Measurements from ENCODE around the gene FAM120A. TPM values are rescaled to one million over a fixed set of nuclear protein-coding genes. Genes with fewer than 3 reads are reported as not detected.

FAM120A gene
- total and polyA plus RNA-seq, 2 of the 13 experiments (the other 11 are each of a cell fraction or from before 2014, with no cell fraction given): 41.3 to 44.4 TPM

- TF ChIP-seq ZBTB14 (CRISPR knock-in tag; IDR thresholded peaks at IDR 0.05) (0 out of 2 replicates have a peak, but pooled peaks have one; percentile 47), SMYD3 (CRISPR knock-in tag; IDR thresholded peaks at IDR 0.05) (no peak), ZNF230 (CRISPR knock-in tag; IDR thresholded peaks at IDR 0.05) (peak; percentile 74; the same call in 1 of the 2 replicates), FOXO1 (CRISPR knock-in tag; IDR thresholded peaks at IDR 0.05) (peak; percentile 10; the same call in 1 of the 2 replicates), ZNF703 (CRISPR knock-in tag; IDR thresholded peaks at IDR 0.05; ENCODE audit: borderline replicate concordance) (peak; percentile 70; the same call in 1 of the 2 replicates), MTF2 (CRISPR knock-in tag; IDR thresholded peaks at IDR 0.05; ENCODE audit: borderline replicate concordance) (no peak), KLF11 (CRISPR knock-in tag; IDR thresholded peaks at IDR 0.05) (no peak), KLF9 (CRISPR knock-in tag; IDR thresholded peaks at IDR 0.05; ENCODE audit: low read depth) (no peak), ZFP41 (CRISPR knock-in tag; IDR thresholded peaks at IDR 0.05; ENCODE audit: borderline replicate concordance) (no peak), SNAPC4 (CRISPR knock-in tag; IDR thresholded peaks at IDR 0.05) (no peak), NFYB (CRISPR knock-in tag; IDR thresholded peaks at IDR 0.05) (no peak), SP4 (CRISPR knock-in tag; IDR thresholded peaks at IDR 0.05) (no peak), KDM5A (IDR thresholded peaks at IDR 0.05; ENCODE audit: borderline replicate concordance, low read length) (no peak; the same call in 1 of the 2 replicates)
- TF ChIP-seq, protein P1, sequence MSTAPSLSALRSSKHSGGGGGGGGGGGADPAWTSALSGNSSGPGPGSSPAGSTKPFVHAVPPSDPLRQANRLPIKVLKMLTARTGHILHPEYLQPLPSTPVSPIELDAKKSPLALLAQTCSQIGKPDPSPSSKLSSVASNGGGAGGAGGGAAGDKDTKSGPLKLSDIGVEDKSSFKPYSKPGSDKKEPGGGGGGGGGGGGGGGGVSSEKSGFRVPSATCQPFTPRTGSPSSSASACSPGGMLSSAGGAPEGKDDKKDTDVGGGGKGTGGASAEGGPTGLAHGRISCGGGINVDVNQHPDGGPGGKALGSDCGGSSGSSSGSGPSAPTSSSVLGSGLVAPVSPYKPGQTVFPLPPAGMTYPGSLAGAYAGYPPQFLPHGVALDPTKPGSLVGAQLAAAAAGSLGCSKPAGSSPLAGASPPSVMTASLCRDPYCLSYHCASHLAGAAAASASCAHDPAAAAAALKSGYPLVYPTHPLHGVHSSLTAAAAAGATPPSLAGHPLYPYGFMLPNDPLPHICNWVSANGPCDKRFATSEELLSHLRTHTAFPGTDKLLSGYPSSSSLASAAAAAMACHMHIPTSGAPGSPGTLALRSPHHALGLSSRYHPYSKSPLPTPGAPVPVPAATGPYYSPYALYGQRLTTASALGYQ (CRISPR knock-in tag; IDR thresholded peaks at IDR 0.05): peak; percentile 67; the same call in 1 of the 2 replicates
- TF ChIP-seq, protein P2, sequence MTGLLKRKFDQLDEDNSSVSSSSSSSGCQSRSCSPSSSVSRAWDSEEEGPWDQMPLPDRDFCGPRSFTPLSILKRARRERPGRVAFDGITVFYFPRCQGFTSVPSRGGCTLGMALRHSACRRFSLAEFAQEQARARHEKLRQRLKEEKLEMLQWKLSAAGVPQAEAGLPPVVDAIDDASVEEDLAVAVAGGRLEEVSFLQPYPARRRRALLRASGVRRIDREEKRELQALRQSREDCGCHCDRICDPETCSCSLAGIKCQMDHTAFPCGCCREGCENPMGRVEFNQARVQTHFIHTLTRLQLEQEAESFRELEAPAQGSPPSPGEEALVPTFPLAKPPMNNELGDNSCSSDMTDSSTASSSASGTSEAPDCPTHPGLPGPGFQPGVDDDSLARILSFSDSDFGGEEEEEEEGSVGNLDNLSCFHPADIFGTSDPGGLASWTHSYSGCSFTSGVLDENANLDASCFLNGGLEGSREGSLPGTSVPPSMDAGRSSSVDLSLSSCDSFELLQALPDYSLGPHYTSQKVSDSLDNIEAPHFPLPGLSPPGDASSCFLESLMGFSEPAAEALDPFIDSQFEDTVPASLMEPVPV (CRISPR knock-in tag; IDR thresholded peaks at IDR 0.05): no peak; the same call in 1 of the 2 replicates
- TF ChIP-seq, protein P3, sequence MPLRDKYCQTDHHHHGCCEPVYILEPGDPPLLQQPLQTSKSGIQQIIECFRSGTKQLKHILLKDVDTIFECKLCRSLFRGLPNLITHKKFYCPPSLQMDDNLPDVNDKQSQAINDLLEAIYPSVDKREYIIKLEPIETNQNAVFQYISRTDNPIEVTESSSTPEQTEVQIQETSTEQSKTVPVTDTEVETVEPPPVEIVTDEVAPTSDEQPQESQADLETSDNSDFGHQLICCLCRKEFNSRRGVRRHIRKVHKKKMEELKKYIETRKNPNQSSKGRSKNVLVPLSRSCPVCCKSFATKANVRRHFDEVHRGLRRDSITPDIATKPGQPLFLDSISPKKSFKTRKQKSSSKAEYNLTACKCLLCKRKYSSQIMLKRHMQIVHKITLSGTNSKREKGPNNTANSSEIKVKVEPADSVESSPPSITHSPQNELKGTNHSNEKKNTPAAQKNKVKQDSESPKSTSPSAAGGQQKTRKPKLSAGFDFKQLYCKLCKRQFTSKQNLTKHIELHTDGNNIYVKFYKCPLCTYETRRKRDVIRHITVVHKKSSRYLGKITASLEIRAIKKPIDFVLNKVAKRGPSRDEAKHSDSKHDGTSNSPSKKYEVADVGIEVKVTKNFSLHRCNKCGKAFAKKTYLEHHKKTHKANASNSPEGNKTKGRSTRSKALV (CRISPR knock-in tag; IDR thresholded peaks at IDR 0.05): peak; percentile 63; the same call in 1 of the 2 replicates
Measured at GRCh38 chr9:93451849-93452709, 594 bp downstream of the FAM120A start (continued).

Data from HepG2 (cell line).